GM21825 (cell line): ENCODE results near the gene AGXT2.
"Not testable (repeated sequence)": the region's sequence is repeated elsewhere in the genome, so short reads cannot be mapped to it uniquely, and the experiment has no call there.

Experiments
- ATAC-seq: cut with Tn5 transposase; IDR thresholded peaks from one replicate; pipeline ENCODE4 v1.9.1; 2021; ENCODE audit warnings: mild to moderate bottlenecking, moderate library complexity; ENCODE audit not compliant: unreplicated experiment

AGXT2 gene

DNA sequence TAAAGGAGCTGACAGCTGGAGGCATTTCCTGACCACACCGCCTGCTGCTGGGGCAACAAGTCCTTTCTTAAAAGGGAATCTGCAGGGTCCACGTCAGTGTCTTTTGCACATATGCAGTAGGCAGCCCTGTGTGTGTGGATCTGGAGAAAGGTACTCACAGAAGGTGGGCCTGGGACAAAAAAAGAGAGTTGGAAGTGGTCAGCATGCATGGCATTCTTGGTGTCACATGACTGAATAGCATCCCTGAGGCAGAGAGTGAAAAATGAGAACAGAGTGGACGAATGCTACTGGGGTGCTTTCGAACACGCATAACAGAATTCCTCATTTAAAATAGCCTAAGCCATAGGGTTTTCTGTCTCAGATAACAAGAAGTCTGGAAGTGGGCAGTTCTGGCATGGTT, 71.4 kb downstream of the AGXT2 start:
- ATAC-seq = no peak

DNA sequence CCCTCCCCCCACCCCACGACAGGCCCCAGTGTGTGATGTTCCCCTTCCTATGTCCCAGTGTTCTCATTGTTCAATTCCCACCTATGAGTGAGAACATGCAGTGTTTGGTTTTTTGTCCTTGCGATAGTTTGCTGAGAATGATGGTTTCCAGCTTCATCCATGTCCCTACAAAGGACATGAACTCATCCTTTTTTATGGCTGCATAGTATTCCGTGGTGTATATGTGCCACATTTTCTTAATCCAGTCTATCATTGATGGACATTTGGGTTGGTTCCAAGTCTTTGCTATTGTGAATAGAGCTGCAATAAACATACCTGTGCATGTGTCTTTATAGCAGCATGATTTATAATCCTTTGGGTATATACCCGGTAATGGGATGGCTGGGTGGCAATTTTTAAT, 76.1 kb downstream of the AGXT2 start:
- ATAC-seq = not testable (repeated sequence)

DNA sequence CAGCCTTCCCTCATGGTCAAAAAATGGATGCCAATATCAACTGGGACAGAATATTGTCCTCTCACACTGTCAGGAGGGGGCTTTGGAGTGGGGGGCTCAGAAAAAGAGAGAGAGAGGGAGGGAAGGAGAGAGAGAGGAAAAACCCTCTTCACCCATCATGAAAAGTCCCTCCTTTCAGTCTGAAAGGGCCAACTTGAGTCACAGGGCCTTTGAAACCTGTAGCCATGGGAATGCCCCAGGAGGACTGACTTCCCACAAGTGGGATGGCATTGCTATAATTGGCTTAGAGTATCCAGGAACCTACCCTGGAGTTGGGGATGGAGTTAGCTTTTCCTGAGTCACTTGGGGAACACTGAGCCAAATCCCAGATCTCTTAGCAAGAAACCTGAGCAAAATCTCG, 77.2 kb downstream of the AGXT2 start:
- ATAC-seq = no peak

DNA sequence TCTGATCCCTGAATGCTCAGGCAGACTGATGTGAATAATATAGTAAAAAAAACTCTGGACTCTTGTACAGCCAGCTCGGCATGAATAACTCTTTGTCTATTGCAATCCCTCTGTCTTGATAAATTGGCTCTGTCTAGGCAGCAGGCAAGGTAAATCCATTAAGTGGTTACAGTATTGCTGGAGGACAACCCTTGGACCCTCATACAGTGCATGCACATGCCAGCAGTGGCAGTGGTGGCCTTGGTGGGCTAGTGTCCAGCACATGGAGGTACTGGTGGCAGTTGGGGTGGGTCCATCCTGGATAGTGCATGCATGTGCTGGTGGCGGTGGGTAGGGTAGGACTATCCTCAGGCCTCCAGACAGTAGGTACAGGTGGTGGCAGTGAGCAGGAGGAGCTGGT, 79.5 kb downstream of the AGXT2 start:
- no peak for ATAC-seq

DNA sequence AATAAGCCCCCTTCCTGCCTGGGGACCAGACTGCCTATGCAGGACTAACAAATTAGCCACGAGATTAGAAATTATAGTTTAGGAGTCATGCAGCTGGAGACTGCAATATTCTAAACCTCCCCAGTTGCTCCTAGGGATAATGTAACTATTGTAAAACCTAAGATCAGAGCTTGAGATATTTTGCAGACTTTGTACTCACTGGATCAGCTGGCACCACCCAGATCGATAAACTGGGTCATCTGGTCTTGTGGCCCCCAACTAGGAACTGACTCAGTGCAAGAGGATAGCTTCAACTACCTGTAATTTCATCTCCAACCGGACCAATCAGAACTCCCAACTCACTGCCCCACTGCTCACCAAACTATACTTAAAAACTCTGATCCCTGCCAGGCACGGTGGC, 80.2 kb downstream of the AGXT2 start:
- ATAC-seq = no peak

DNA sequence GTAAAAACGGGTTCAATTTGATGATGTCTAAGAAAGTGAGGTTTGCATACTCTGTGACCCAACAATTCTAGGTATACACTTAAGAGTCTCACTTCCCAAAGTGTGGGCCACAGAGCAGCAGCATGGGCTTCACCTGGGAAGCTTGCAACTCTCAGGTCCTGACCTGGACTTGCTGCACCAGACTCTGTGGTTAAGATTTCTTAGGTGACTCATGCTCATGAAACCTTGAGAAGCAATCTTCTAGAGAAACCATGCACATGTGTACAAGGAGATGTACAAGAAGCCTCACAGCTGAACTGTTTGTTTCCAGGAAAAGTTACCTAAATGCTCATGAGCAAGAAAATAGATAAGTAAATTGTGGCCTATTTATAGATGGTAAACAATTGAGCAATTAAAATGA, 88.4 kb downstream of the AGXT2 start:
- peak; percentile 97 for ATAC-seq

DNA sequence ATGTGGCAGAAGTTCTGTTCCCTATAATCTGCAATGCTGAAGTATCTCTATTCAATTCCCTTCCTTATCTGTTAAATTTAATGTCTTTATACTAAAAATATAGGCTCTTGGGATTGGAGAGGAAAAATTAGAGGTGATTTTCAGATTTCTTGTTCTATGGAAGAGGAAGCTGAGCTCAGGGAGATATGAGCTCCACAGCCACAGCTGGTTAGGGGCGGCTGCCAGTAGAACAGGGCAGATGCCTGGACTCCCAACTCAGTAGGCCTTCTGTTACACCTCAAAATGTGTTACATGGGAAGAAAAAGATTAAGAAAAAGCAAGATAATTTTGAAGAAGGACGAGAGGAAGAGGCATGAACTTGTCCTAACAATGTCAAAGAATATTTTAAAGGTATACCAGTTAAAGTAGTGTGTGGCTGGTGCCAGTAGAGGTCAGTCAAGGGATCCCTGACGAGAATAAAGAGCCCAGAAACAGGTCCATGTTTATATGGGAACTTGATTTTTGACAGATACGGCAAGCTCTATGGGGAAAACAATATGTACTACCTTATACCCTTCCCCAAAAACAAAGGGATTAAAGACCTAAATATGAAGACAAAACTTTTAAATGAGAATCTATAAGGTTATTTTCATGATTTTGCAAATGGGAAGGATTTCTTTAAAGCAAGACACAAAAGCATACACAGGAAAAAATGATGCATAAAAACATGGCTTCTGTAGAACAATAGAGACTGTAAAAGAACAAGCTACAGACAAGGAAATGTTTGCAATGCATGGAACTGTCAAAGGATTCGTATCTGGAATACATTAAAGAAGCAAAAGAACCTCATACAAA, 89.7 kb downstream of the AGXT2 start:
- no peak for ATAC-seq

DNA sequence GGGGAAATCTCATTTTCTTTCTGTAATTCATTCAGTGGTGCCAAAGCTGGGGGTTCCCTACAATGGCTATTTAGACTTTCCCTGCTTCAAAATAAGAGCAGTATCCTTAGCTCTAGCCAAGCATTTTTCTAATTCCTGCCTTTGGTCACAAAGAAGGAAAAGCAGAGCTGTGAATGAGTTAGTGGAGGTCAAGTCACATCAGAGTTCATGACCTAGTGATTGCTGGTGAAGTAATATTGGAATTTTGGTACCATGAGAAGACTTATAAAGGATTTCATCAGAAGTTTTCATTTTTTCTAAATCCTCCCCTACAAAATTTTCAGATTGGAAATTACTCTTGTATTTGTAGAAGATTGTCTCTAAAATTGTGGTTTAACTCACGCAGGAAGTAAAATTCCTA, 90.4 kb downstream of the AGXT2 start:
- ATAC-seq = no peak
